TTC549 (cell line): ENCODE measurements around the gene LRCOL1.
"Not testable (repeated sequence)": the region's sequence is repeated elsewhere in the genome, so short reads cannot be mapped to it uniquely, and the experiment has no call there.

Source experiments
- FAIRE-seq: peaks from 2 replicates; lab custom pipeline; 2012; peaks lifted over from hg19 to GRCh38; lab: Jason Lieb, UNC

LRCOL1 gene

DNA sequence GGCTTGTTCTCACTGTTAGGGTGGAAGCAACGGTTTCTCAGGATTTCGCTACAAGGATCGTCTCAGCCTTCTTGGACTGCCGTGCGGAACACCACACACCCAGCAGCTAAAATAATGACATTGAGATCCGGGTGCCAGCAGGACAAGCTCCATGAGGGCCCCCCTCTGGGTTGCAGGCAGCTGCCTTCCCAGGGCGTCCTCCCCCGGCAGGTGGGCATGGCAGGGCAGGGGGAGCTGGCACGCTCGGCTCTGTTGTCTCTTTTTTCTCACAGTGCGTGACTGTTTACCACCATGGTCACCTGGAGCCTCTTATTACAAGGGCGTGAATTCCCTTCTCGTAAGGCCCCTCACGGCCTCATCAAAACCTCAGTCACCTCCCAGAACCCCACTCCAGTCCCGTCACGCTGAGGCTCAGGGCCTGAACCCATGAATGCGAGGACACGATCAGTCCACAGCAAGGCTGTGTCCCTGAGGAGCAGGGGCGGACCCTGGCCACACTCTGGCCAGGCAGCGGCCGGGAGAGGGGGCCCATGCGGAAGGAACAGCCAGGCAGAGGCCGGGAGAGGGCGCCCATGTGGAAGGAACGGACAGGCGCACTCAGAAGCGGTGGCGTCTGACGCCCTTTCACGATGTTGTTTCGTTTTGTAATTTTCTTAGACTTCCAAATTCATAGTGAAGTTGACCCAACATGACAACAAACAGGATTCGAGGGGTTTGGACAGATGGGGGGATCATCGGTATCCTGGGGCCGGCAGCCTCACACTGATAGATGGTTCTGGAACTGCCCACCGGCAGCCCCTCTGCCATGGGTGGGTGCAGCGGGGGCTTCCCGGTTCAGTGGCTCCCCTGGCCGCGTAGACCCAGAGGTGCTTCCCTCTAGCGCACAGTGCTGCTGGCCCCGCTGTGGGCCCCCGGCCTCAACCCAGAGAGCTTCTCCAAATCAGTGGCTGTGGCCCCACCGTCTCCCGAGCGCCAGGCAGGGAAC lies 10.0 kb downstream of the LRCOL1 start:
- peak; percentile 40 for FAIRE-seq

DNA sequence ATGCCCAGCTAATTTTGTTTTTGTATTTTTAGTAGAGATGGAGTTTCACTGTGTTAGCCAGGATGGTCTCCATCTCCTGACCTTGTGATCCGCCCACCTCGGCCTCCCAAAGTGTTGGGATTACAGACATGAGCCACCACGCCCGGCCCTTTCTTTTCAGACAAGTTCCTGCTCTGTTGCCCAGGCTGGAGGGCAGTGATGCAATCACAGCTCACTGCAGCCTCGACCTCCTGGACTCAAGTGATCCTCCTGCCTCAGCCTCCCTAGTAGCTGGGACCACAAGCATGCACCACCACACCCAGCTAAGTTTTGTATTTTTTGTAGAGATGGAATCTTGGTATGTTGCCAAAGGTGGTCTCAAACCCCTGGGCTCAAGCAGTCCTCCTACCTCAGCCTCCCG lies 10.9 kb downstream of the LRCOL1 start:
- not testable (repeated sequence) for FAIRE-seq

DNA sequence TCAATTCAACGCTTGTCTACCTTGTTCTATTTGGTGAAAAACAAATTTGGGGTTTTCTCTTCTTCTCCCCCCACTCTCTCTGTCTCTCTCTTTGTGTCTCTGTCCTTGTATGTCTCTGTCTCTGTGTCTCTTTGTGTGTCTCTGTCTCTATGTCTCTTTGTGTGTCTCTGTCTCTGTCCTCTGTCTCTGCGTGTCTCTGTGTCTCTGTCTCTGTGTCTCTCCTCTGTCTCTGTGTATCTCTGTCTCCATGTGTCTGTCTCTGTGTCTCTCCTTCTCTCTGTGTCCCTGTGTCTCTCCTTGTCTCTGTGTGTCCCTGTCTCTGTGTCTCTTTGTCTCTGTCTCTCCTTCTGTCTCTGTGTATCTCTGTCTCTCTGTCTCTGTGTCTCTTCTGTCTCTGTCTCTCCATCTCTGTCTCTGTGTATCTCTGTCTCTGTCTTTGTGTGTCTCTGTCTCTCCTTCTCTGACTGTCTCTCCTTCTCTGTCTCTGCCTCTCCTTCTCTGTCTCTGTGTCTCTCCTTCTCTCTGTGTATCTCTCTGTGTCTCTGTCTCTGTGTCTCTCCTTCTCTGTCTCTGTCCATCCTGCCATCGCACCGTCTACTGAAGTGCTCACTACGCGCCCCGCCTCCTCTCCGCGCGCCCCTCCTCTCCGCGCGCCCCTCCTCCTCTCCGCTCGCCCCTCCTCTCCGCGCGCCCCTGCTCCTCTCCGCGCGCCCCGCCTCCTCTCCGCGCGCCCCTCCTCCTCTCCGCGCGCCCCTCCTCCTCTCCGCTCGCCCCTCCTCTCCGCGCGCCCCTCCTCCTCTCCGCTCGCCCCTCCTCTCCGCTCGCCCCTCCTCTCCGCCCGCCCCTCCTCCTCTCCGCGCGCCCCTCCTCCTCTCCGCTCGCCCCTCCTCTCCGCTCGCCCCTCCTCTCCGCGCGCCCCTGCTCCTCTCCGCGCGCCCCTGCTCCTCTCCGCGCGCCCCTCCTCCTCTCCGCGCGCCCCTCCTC lies 12.8 kb downstream of the LRCOL1 start:
- no peak for FAIRE-seq

DNA sequence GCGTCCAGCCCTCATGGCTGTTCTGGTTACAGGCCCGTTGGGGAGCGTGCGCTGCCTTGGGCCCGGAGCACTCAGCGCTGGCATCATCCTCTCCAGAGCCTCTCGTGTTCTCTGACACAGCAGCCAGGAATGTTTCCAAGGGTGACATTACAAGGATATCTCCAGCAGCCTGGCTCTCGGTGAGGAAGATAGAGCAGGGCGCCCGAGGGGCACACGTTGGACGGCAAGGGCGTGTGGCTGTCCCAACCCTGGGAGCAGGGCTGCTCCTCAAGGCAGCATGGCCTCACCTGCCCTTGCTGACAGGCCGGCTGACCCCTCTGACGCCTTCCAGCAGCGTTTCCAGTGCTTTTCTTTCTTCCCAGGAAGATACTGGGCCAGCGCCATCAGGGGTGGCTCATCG lies 14.4 kb downstream of the LRCOL1 start:
- FAIRE-seq: no peak

DNA sequence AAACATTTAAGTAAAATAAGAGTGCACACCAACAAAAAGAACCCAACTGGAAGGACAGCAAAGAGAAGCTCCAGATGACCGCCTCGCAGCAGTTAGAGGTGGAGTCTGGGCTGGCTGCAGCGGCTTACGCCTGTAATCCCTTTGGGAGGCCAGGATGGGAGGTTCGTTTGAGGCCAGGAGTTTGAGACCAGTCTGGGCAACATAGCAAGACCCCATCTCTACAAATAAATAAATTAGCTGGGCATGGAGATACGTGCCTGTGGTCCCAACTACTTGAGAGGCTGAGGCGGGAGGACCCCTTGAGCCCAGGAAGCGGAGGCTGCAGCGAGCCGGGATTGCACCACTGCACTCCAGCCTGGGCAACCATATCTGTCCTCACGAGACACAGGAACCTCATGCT lies 15.2 kb downstream of the LRCOL1 start:
- no peak for FAIRE-seq

DNA sequence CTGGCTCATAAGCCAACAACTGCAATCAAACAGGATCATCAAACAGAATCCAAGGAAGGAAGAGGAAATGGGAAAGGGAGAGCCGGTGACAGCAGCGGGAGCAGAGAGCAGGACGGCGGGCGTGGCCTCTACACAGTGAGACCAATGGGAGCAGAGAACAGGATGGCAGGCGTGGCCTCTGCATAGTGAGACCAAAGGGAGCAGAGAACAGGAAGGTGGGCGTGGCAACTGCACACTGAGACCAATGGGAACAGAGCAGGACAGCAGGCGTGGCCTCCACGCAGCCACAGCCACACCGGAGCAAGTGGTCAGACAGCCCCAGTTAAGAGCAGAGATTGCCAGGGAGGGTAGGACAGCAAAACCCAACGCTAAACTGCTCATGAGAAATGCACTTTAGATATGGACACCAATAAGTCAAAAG lies 16.4 kb downstream of the LRCOL1 start:
- FAIRE-seq: peak; percentile 93

DNA sequence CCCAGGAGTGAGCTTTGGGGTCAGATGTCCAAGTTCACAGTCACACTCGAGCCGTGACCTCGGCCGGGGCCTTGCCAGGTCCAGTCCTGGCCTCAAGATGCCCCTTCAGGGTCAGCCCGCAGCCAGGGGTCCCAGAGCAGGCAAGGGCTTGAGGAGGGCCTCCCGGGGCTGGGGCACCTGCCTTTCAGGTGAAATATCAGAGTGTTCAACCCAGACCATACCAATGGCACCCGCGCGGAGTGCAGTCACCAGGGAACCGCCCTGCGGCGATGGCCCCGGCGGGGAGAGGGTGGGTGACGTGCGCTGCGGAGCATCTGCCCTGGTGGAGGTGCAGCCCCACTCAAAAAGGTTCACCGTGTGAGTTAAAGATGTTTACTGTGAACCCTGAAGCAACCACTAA lies 16.9 kb downstream of the LRCOL1 start:
- no peak for FAIRE-seq

DNA sequence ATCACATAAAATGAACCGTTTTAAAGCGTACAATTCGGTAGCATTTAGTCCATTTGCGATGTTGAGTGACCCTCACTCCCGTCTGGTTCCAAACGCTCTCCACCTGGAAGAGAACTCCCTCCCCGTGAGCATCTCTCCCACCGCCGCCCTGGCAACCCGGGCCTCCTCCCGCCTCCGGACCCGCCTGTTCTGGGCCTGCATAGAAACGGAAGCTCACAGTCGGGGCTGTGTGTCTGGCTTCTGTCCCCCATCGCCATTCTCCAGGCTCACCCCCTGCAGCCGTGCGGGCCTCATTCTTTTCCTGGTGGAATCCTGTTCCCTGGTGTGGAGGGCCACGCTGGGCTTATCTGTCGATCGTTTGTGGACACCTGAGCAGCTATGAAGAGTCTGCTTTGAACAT lies 17.3 kb downstream of the LRCOL1 start:
- no peak for FAIRE-seq

DNA sequence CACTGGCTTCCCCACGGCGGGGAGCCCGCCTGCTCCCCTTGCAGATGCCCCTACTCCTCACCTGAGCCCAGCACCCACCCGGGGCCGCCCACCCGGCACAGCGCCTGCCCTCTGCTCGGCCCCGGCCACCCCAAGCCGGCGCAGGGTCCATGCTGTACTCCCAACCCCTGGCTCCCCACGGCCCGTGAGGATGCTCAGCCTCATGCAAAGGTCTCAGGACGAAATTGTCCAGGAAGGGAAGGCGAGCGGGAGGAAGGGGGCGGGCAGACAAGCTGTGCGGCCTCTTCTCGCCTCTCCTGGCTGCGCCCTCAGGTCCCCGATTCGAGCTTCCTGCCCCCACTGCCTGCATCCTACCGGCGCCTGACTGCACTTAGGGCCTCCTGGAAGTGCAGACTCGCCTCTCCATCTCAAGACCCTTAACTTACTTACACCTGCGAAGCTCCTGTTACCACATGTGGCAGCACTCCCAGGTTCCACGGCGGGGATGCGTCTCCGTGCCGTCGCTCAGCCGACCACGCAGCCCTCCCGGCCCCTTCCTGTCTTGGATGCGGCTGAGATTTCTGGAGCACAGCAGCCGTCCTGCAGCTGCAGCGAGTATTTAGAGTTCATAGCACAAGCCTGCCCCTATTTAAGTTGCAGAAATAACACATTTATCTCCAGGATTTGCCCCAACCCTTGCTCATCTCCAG lies 18.0 kb downstream of the LRCOL1 start:
- FAIRE-seq: no peak

DNA sequence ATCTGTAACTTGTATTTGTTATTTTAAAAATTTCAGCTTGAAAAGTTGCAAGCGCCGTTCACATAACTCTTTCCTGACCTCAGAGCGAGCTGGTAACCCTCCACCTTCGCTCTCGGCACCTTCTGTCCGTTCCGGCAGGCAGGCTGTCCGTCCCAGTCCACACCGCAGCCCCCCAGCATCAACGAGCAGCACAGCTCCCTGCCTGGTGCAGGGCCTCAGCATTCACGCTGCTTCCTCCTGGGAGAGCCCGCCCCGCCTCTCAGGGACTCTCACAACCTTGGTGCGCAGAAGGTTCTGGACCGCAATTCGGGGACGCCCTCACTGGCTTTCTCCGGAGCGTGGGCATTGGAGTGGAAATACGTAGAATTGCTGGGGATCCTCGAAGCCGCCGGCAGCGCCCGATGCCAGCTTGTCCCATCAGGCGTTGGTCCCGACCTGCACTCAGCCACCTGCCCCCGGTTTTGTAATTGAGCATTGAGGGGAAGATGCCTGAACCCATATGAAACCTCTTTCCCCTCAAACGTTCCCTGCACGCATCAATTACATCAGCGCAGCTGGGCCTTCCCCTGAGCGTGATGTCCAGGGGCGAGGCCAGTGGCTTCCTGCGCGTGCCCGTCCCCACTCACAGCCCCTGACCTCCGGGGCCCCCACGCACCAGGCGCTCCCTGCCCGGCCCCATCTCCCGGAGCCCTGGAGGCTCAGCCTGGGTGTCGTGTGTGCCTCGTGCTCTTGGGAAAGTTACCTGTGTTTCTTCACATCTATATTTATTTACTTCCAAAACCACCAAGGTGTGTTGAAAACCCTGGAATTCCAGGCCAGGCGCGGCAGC lies 19.1 kb downstream of the LRCOL1 start:
- no peak for FAIRE-seq

DNA sequence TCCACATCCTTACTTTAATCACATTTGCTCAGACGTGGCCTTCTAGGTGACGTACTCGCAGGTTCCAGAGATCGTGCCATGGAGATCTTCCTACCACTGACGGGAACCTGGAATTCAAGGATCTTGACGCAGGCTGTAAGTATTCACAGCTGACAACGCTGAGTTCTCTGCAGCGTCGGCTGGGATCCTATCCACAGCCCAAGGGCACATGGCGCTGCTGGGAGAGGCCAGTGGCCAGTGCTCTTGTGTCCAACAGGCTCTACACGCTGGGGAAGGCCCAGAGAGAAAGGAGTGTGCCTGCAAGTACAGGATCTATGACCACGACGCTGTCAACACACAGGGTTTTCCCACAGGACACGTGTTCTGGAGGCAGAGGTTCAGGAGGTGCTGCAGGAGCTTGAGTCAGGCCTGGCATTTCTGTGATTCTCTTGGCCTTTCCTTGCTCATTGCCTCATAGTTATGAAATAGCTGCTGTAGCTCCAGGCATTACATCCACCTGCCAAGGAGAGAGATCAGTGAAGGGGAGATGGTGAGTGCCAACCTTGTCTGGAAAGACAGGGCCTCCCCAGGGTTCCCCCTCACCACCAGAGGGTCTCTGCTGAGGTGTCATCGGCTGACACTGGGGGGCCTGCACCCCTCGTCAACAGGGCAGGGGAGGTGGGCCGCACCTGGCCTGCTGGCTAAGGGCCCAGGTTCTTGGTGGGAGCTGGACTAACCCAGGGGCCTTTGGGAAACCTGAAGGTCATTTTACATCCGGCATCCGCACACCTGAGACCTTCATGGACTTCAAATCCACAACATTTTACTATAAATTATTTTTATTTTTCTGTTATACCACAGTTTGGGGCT lies 21.3 kb downstream of the LRCOL1 start:
- no peak for FAIRE-seq

DNA sequence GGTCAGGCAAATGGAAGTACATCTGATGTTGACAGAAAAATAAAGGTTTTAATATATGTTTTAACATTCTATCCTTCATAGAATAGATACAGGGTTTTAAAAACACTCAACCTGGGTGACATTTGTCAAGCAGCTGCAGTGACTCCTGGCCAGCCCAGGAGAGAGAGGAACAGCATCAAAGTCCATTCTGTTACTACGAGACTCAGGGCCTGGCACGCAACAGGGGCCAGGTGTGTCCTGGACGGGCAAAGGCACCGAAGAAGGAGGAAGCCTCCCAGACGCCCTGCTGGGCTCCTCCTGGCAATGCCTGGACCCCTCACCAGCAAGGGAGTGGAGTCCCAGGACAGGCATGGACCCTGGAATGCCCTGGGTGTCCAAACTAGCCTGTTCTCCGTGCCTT lies 22.1 kb downstream of the LRCOL1 start:
- no peak for FAIRE-seq

DNA sequence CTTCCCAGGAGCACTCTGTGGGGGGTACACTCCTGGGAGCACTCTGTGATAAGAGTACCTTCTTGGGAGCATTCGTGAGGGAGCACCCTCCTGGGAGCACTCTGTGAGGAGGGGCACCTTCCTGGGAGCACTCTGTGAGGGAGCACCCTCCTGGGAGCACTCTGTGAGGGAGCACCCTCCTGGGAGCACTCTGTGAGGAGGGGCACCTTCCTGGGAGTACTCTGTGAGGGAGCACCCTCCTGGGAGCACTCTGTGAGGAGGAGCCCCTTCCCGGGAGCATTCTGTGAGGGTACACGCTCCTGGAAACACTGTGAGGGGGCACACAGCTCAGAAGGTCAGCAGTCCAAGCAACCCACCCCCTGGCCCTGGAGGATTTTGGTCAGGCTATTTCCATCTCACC lies 22.6 kb downstream of the LRCOL1 start:
- no peak for FAIRE-seq

DNA sequence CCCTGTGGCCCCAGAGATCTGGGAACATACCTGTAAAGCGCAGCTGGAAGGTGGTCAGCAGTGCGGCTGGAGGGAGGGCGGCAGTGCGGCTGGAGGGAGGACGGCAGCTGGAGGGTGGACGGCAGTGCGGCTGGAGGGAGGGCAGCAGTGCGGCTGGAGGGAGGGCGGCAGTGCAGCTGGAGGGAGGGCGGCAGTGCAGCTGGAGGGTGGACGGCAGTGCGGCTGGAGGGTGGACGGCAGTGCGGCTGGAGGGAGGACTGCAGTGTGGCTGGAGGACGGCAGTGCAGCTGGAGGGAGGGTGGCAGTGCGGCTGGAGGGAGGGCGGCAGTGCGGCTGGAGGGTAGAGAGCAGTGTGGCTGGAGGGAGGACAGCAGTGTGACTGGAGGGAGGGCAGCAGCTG lies 23.5 kb downstream of the LRCOL1 start:
- no peak for FAIRE-seq

DNA sequence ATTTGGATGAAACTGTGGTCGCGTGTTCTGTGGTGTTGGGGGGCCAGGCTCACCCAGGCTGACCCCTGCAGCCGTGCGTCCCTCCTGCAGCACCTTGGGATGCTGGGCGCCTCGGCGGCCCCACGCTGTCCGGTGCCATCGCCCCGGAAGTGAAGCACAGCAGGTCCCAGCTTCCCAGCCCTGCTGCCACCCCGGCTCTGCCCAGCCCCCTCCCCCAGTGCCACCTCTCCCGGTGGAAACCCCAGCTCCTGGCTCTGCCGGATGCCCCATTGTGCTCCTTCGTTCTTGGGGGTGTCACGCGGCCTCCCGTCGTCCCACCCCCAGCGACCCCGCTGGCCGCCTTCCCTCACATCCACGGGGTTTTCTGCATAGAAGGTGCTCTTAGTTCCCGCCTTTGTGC lies 25.2 kb downstream of the LRCOL1 start:
- FAIRE-seq: no peak

DNA sequence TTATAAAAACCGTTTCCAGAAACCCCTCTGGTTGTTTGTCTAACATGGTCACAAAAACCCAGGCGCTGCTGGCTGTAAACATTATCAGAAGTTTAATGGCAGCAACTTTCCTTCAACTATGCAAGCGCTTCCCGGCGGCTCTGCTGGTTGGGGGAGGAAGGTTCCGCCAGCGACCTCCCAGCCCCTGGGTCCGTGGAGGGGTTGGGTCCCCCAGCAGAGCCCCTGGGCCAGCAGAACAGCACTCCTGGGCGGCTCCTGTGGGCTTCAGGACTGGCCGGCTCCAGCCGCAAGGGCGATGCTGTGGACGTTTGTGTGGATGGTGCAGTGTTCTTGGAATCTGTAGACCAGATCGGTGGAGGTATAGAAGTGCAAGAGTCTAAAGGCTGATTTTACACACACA lies 26.0 kb downstream of the LRCOL1 start:
- no peak for FAIRE-seq

DNA sequence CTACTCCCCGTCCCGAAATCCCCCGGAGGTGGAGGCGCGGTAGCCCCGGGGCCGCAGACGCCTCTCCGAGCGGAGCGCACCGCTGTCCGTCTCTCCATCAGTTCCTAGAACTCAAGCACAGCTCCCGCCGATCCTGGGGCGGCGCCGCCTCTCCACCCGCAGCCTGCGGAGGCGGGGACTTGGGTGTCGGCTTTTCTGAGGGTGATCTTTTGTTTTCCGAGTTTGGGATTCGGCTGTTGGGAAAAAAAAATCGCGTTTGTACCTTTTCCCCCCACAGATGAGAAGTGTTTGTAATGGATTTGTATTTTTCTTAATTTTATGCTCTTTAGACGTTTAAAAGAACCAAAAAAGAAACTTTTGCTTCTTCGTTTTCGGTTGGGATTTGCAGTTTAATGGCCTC lies 26.6 kb downstream of the LRCOL1 start:
- FAIRE-seq: no peak

DNA sequence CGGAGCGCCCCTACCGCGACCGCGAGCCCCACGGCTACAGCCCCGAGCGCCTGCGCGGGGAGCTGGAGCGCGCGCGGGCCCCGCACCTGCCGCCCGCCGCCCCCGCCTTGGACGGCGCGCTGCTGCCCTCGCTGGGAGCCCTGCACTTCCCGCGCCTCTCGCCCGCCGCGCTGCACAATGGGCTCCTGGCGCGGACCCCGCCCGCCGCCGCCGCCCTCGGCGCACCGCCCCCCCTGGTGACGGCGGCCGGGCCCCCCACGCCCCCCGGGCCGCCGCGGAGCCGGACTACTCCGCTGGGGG lies 27.0 kb downstream of the LRCOL1 start:
- FAIRE-seq: no peak

DNA sequence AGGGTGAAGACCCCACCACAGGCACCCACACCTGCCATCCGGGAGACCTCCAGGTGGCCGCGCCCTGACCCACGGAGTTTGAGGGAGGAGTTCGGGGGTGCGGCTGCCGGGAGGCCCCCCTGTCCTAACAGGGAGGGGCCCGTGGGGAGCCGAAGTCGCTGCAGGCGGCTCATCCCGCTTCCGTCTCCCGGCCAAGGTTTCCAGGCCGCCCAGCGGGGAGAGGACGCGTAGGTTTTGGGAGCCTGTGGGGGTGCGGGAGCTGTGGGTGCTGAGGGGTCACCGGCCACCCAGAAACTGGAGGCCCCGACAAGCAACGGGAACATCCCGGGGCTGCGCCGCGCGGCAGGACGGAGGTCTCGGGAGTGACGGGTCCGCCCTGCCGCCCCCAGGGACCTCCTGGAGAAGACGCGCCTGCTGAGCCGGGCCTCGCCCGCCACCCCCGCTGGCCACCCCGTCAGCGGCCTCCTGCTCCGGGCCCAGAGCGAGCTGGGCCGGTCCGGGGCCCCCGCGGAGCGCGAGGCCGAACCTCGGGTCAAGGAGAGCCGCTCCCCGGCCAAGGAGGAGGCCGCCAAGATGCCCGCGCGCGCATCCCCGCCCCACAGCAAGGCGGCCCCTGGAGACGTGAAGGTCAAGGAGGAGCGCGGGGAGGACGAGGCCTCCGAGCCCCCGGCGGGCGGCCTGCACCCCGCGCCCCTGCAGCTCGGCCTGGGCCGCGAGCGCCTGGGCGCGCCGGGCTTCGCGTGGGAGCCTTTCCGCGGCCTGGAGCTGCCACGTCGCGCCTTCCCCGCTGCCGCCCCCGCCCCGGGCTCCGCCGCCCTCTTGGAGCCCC lies 27.6 kb downstream of the LRCOL1 start:
- FAIRE-seq: no peak

DNA sequence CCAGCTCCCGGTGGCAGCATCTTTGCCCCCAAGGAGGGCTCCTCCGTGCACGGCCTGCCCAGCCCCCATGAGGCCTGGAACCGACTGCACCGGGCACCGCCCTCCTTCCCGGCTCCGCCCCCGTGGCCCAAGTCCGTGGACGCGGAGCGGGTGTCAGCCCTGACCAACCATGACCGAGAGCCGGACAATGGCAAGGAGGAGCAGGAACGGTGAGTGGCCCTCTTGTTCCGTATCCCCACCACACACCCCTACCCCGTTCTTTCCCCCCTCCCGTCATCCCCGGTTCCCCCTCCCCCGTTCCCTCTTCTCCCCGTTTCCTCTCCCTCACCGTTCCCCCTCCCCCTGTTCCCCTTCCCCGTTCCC lies 28.3 kb downstream of the LRCOL1 start:
- no peak for FAIRE-seq
